ENCODE results near the gene PFDN6.

PFDN6 gene

GRCh38 chr6:33324125-33324524 lies 34.7 kb downstream of the PFDN6 start:
- no peak for FAIRE-seq
- no peak for TF ChIP-seq POLR2A (IDR thresholded peaks at IDR 0.05; ENCODE audit: low read depth, low read length)
- no peak for TF ChIP-seq POLR2AphosphoS5 (IDR thresholded peaks at IDR 0.05; ENCODE audit: low read depth, low read length)
- no peak for TF ChIP-seq TAF1 (IDR thresholded peaks at IDR 0.05; ENCODE audit: borderline replicate concordance, low read depth, low read length)
- no peak for DNase-seq (ENCODE audit: insufficient read length)

- FAIRE-seq: no peak
- TF ChIP-seq POLR2AphosphoS5 (IDR thresholded peaks at IDR 0.05; ENCODE audit: low read depth, low read length) (no peak), TAF1 (IDR thresholded peaks at IDR 0.05; ENCODE audit: borderline replicate concordance, low read depth, low read length) (no peak), POLR2A (IDR thresholded peaks at IDR 0.05; ENCODE audit: low read depth, low read length) (no peak)
- DNase-seq (ENCODE audit: insufficient read length): no peak
Measured at GRCh38 chr6:33329058-33329457, 39.7 kb downstream of the PFDN6 start.

GRCh38 chr6:33330736-33331135 lies 41.3 kb downstream of the PFDN6 start:
- no peak for TF ChIP-seq POLR2AphosphoS5 (IDR thresholded peaks at IDR 0.05; ENCODE audit: low read depth, low read length)
- TF ChIP-seq TAF1 (IDR thresholded peaks at IDR 0.05; ENCODE audit: borderline replicate concordance, low read depth, low read length): no peak
- no peak for TF ChIP-seq POLR2A (IDR thresholded peaks at IDR 0.05; ENCODE audit: low read depth, low read length)
- no peak for DNase-seq (ENCODE audit: insufficient read length)
- no peak for FAIRE-seq

- no peak for TF ChIP-seq TAF1 (IDR thresholded peaks at IDR 0.05; ENCODE audit: borderline replicate concordance, low read depth, low read length)
- no peak for TF ChIP-seq POLR2AphosphoS5 (IDR thresholded peaks at IDR 0.05; ENCODE audit: low read depth, low read length)
- TF ChIP-seq POLR2A (IDR thresholded peaks at IDR 0.05; ENCODE audit: low read depth, low read length): no peak
- FAIRE-seq: no peak
Measured at GRCh38 chr6:33333666-33334065, 44.3 kb downstream of the PFDN6 start.

GRCh38 chr6:33335916-33336315 lies 46.5 kb downstream of the PFDN6 start:
- FAIRE-seq (no peak), DNase-seq (ENCODE audit: insufficient read length) (no peak)
- no peak for TF ChIP-seq TAF1 (IDR thresholded peaks at IDR 0.05; ENCODE audit: borderline replicate concordance, low read depth, low read length)
- no peak for TF ChIP-seq POLR2A (IDR thresholded peaks at IDR 0.05; ENCODE audit: low read depth, low read length)
- no peak for TF ChIP-seq POLR2AphosphoS5 (IDR thresholded peaks at IDR 0.05; ENCODE audit: low read depth, low read length)

More at GRCh38 chr6:33333666-33334065, 44.3 kb downstream of the PFDN6 start:
- no peak for DNase-seq (ENCODE audit: insufficient read length)

GRCh38 chr6:33336495-33336894 lies 47.1 kb downstream of the PFDN6 start:
- FAIRE-seq: no peak
- no peak for DNase-seq (ENCODE audit: insufficient read length)
- TF ChIP-seq TAF1 (IDR thresholded peaks at IDR 0.05; ENCODE audit: borderline replicate concordance, low read depth, low read length): no peak
- no peak for TF ChIP-seq POLR2A (IDR thresholded peaks at IDR 0.05; ENCODE audit: low read depth, low read length)
- TF ChIP-seq POLR2AphosphoS5 (IDR thresholded peaks at IDR 0.05; ENCODE audit: low read depth, low read length): no peak

- FAIRE-seq (no peak), DNase-seq (ENCODE audit: insufficient read length) (no peak)
- TF ChIP-seq POLR2A (IDR thresholded peaks at IDR 0.05; ENCODE audit: low read depth, low read length) (no peak), TAF1 (IDR thresholded peaks at IDR 0.05; ENCODE audit: borderline replicate concordance, low read depth, low read length) (no peak), POLR2AphosphoS5 (IDR thresholded peaks at IDR 0.05; ENCODE audit: low read depth, low read length) (no peak)
Measured at GRCh38 chr6:33339193-33339592, 49.8 kb downstream of the PFDN6 start.

Data from GM12892 (cell line).